GM21786 (cell line): Measurements from ENCODE around the gene NMNAT3.
"Not testable (repeated sequence)": the region's sequence is repeated elsewhere in the genome, so short reads cannot be mapped to it uniquely, and the experiment has no call there.

ENCODE experiments used
- ATAC-seq: cut with Tn5 transposase; IDR thresholded peaks from one replicate; pipeline ENCODE4 v1.9.1; 2021; ENCODE audit not compliant: unreplicated experiment

NMNAT3 gene

DNA sequence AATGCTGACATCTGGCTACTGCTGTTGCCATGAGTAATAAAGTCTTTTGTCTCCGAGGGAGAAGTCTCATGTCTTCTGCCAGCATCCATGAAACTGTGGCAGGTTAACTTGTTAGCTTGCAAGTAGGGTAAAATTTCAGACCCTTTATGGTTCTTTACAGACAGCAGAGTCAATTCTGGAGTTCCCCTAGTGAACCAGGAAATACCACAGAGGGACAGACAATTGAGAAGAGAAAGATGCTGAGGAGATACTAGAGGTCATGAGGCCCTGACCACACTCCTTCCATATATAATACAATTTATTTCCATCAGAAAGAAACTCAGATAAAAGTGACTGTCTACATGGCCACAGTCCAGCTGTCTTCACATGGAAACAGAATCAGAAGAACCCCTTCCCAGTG lies 38.1 kb downstream of the NMNAT3 start:
- no peak for ATAC-seq

DNA sequence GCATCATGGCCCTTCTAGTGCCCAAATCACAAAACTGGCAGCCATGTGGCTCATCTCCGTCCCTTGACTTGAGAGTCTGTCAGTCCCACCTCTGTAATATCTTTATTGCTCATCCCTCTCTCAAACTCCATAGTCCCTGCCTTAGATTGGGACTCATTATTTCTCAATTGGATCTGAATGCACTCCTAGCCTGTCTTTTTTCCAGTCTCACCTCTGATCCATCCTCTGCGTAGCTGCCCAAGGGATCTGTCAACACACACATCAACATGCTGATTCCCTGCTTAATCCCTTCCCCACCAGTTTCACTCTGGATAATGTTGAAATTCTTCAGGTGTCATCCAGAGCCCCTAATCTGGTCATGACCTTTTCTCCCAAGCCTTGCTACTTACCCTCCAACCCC lies 39.3 kb downstream of the NMNAT3 start:
- ATAC-seq, result no peak

DNA sequence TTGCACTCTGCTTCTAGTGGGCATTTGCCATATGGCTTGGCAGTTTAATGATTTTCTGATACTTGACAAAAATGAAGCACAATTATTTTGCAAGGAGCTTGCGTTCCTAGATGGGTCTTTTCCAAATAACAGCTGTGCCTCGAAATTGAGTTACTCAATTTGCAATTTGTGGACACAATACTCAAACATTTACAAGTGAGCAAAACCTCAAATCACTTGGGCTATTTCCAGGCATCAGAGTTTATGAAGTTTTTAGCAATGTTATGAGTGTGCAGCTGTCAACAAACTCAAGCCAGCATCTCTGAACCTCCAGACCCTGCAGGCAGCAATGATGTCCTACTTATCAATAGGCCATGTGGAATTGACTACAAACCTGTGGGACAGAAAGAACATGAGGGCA lies 41.3 kb downstream of the NMNAT3 start:
- no peak for ATAC-seq

GRCh38 chr3:139634111-139634635 lies 43.6 kb downstream of the NMNAT3 start:
- ATAC-seq, result no peak

- no peak for ATAC-seq
Observed at GRCh38 chr3:139633511-139633910, 44.3 kb downstream of the NMNAT3 start.

DNA sequence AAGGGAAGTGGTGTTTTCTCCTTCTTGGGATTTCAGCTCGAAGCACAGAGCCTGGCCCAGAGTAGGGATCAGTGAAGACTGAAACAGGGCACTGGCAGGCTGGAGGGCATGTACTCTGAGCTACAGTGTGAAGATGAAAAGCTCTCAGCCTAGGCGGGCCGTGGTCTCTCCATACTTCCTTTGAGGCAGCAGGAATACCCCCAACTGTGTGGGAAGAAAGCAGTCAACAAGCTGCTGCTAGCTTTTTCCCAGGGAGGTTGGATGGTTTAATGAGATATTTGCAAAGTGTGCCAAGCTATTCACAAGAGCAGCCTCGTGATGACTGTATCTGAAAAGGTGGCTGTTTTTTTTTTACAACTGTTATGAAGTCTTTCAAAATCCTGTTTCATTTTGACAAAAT lies 47.2 kb downstream of the NMNAT3 start:
- no peak for ATAC-seq

DNA sequence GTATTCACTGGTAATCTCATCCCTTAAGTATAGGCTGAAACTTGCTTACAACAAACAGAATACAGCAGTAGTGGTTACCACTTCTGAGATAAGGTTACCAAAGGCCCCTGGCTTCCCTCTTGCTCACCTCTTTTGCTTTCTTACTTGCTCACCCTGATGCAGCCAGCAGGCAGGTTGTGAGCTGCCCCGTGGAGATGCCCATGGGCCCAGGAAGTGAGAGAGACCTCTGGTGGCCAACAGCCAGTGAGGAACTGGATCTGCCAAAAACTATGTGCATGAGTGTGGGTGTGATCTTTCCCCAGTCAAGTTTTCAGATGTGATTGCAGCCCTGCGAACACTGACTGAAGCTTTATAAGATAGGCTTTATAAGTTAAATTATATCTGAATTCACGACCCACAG lies 48.7 kb downstream of the NMNAT3 start:
- no peak for ATAC-seq

GRCh38 chr3:139627759-139628158 lies 50.0 kb downstream of the NMNAT3 start:
- no peak for ATAC-seq

DNA sequence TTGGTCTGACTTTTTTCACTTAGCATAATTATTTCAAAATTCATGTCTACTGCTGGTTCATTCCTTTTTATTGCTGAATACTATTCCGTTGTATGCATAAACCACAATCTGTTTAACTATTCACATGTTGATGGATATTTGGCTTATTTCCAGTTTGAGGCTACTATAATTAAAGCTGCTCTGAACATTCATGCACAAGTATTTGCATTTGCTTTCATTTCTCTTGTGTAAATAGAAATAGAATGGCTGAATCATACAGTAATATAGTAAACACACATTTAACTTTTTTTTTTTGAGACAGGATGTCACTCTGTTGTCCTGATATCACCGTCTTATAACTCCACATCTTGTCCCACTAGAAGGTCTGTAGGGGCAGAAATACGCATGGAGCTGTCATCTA lies 57.3 kb downstream of the NMNAT3 start:
- no peak for ATAC-seq

GRCh38 chr3:139619484-139619883 lies 58.3 kb downstream of the NMNAT3 start:
- no peak for ATAC-seq

DNA sequence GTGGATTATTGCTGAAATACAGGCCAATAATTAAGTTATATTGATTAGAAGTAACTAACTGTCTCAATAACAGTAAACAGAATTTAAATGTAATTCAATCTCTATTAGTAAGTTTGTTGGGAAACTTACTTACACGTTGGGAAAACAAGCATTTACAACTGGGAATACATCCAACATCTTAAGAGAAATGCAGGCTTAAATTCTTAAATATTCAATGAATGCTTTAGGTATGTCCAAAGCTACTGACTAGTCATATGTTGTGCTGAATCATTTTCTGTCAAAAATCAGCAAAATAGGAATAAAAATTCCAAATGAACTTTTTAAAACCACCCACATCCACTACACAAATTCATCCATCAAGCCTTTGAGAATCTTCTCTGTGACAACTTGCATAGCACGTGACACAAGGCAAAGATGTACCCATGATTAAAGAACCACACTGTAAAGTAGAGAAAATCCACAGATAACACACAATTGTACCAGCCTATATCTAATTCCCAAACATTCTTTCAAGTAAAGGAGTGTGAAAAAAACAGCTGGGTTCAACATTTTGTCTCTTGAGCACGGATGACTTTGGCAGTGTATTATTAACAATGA lies 60.0 kb downstream of the NMNAT3 start:
- ATAC-seq, result no peak

GRCh38 chr3:139611528-139611927 lies 66.2 kb downstream of the NMNAT3 start:
- no peak for ATAC-seq

DNA sequence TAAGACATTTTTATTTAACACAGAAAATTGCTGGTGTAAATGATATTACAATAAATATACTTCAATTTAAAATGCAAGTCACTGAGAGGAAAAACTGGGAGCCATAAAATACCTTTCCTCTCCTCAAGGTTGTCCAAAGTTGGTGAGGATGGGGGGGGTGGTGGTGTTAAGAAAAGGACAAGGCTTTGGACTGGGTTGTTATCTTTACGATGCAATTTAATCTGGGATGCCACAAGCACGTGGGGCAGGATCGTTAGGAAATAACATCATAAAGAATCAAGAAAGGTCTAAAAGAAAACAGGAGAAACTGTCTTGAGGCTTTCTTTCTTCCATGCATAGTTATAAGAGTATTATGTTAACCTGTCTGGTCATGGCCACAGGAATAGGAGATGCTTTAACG lies 66.9 kb downstream of the NMNAT3 start:
- no peak for ATAC-seq

GRCh38 chr3:139608924-139609323 lies 68.8 kb downstream of the NMNAT3 start:
- ATAC-seq, result no peak

DNA sequence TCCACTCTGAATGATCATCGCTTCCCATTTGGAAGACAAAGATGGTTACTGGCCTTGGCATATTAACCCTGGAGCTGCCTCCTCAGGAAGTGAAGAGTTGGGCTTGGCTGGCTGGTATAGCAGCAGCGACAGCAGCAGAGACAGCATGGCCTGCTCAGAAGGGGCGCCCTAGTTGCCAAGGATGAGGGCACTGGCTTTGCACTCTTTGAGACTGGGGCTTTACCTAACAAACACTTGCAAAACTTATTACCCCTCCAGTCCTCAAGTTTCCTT lies 69.7 kb downstream of the NMNAT3 start:
- no peak for ATAC-seq

- no peak for ATAC-seq
Observed at GRCh38 chr3:139607257-139608107, 70.3 kb downstream of the NMNAT3 start.

DNA sequence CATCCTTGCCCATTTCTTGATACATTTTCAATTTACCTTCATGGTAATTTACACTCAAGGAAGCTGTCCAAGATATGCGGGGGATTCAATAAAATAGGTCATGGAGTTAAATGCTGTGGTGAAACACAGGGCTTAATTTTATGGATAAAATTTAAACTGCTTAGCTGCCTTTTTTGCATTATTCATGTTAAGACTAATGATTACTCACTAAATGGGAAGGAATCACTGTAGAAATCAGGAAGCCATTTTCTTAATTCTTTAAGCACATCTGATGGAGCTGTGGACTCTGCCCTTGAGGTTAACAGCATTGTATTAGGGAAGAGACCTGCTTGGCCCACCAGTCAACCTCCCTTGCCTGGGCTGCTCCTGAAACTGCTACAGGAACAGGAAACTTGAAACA lies 75.8 kb downstream of the NMNAT3 start:
- no peak for ATAC-seq

DNA sequence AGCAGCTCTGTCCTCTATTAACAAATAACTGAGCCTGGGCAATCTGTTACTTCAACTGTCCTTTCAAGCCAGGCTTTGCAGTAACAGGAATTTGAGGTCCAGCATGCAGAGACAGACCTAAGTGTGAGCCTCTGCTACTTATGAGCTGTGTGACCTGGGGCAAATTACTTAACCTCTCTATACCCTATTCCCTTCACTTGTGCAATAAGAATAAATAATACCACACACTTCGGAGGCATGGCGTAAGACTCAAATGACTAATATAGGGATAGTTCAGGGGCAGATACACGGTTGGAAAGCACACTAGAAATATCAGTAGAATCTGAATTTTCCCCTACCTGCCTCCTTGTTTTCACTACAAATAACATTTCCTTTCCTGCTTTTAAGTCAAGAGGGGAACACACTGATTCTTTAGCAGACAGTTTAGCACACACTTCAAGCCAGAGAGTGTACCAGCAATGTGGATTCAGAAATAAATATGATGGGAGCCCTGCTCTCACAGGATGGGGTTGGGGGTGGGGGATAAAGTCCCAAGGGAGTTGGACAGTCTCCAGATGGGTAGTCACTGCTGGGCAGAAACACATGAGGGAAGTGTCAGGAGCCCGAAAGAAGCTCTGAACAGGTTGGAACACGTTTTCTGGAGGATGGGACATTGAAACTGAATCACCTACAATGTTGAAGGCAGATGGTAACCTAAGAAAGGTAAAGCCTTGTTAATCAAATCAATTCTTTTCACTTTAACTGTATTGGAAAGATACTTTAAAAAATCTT lies 76.4 kb downstream of the NMNAT3 start:
- ATAC-seq, result no peak

GRCh38 chr3:139597947-139598346 lies 79.8 kb downstream of the NMNAT3 start:
- no peak for ATAC-seq

DNA sequence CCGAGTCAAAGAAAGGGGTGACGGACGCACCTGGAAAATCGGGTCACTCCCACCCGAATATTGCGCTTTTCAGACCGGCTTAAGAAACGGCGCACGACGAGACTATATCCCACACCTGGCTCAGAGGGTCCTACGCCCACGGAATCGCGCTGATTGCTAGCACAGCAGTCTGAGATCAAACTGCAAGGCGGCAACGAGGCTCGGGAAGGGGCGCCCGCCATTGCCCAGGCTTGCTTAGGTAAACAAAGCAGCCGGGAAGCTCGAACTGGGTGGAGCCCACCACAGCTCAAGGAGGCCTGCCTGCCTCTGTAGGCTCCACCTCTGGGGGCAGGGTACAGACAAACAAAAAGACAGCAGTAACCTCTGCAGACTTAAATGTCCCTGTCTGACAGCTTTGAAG lies 86.6 kb downstream of the NMNAT3 start:
- not testable (repeated sequence) for ATAC-seq

GRCh38 chr3:139588450-139588849 lies 89.3 kb downstream of the NMNAT3 start:
- ATAC-seq, result no peak

- ATAC-seq, result no peak
Observed at GRCh38 chr3:139587797-139588196, 90.0 kb downstream of the NMNAT3 start.
